BLaER1 treated with 17β-estradiol and CSF1 and Interleukin-3, amounts not matched to agents 10 nM and 100 nM (cell line): ENCODE data around the gene EVL.

Experiments
- H3K27ac ChIP-seq, 11 experiments: shearing (Covaris generic); formaldehyde crosslinking; 2 replicates each; pipeline ENCODE4 v1.8.1; 2022
- H3K27me3 ChIP-seq, 11 experiments: shearing (Covaris generic); formaldehyde crosslinking; 2 replicates each; pipeline ENCODE4 v1.8.1; 2022
- H3K36me3 ChIP-seq, 11 experiments: shearing (Covaris generic); formaldehyde crosslinking; 2 replicates each; pipeline ENCODE4 v1.8.1; 2022
- H3K4me1 ChIP-seq, 10 experiments: shearing (Covaris generic); formaldehyde crosslinking; 2 replicates each; pipeline ENCODE4 v1.8.1; 2022
- H3K4me2 ChIP-seq, 11 experiments: shearing (Covaris generic); formaldehyde crosslinking; 2 replicates each; pipeline ENCODE4 v1.8.1; 2022
- H3K4me3 ChIP-seq, 10 experiments: shearing (Covaris generic); formaldehyde crosslinking; 2 replicates each; pipeline ENCODE4 v1.8.1; 2022
- H3K9ac ChIP-seq, 11 experiments: shearing (Covaris generic); formaldehyde crosslinking; 2 replicates each; pipeline ENCODE4 v1.8.1; 2022
- H3K9me3 ChIP-seq, 11 experiments: shearing (Covaris generic); formaldehyde crosslinking; replicated peaks in 1 of 11; 2 replicates each; pipeline ENCODE4 v1.8.1; 2022
- H4K20me1 ChIP-seq, 11 experiments: shearing (Covaris generic); formaldehyde crosslinking; 2 replicates each; pipeline ENCODE4 v1.8.1; 2022
- Cebpa-rat ChIP-seq, 11 experiments: shearing (Covaris generic); IDR thresholded peaks; 2 replicates each; pipeline ENCODE4 v1.8.1; 2022

The EVL gene

GRCh38 chr14:100116134-100116533 lies 50.9 kb downstream of the EVL start:
- H4K20me1 ChIP-seq, result peaks cover 7 to 99% (median 48%) of the 10 kb centered on the region in 11 experiments; a peak in 18 of 22 replicates
- H3K27me3 ChIP-seq, result no peaks in the 10 kb centered on the region
- no peak overlapping the region for H3K4me2 ChIP-seq
- H3K4me3 ChIP-seq, result no peak overlapping the region
- no peaks in the 10 kb centered on the region for H3K9me3 ChIP-seq
- TF ChIP-seq Cebpa-rat (IDR thresholded peaks at IDR 0.05), result no peak
- H3K27ac ChIP-seq, result no peak overlapping the region
- peaks cover 64 to 100% (median 95%) of the 10 kb centered on the region in 11 experiments for H3K36me3 ChIP-seq
- no peak overlapping the region for H3K9ac ChIP-seq
- H3K4me1 ChIP-seq, result peaks cover 0 to 5% (median 0%) of the 10 kb centered on the region in 10 experiments; a peak in 7 of 20 replicates

GRCh38 chr14:100117026-100117425 lies 51.8 kb downstream of the EVL start:
- peaks cover 0 to 14% (median 4%) of the 10 kb centered on the region in 10 experiments; a peak in 8 of 20 replicates for H3K4me1 ChIP-seq
- H4K20me1 ChIP-seq, result peaks cover 15 to 100% (median 51%) of the 10 kb centered on the region in 11 experiments; a peak in 18 of 22 replicates
- TF ChIP-seq Cebpa-rat (IDR thresholded peaks at IDR 0.05), result no peak
- H3K4me2 ChIP-seq, result no peak overlapping the region
- peaks cover 66 to 100% (median 97%) of the 10 kb centered on the region in 11 experiments for H3K36me3 ChIP-seq
- H3K27me3 ChIP-seq, result no peaks in the 10 kb centered on the region
- no peak overlapping the region for H3K27ac ChIP-seq
- no peak overlapping the region for H3K9ac ChIP-seq
- no peak overlapping the region for H3K4me3 ChIP-seq
- H3K9me3 ChIP-seq, result no peaks in the 10 kb centered on the region

GRCh38 chr14:100117633-100118395 lies 52.6 kb downstream of the EVL start:
- Histone ChIP-seq H3K4me3 (no peak overlapping the region), H4K20me1 (peaks cover 17 to 100% (median 53%) of the 10 kb centered on the region in 11 experiments; a peak in 18 of 22 replicates), H3K4me2 (no peak overlapping the region), H3K9ac (no peak overlapping the region), H3K36me3 (peaks cover 65 to 100% (median 95%) of the 10 kb centered on the region in 11 experiments), H3K27ac (no peak overlapping the region), H3K4me1 (peaks cover 0 to 22% (median 4%) of the 10 kb centered on the region in 10 experiments; a peak in 8 of 20 replicates), H3K9me3 (no peaks in the 10 kb centered on the region), H3K27me3 (no peaks in the 10 kb centered on the region)
- no peak for TF ChIP-seq Cebpa-rat (IDR thresholded peaks at IDR 0.05)

DNA sequence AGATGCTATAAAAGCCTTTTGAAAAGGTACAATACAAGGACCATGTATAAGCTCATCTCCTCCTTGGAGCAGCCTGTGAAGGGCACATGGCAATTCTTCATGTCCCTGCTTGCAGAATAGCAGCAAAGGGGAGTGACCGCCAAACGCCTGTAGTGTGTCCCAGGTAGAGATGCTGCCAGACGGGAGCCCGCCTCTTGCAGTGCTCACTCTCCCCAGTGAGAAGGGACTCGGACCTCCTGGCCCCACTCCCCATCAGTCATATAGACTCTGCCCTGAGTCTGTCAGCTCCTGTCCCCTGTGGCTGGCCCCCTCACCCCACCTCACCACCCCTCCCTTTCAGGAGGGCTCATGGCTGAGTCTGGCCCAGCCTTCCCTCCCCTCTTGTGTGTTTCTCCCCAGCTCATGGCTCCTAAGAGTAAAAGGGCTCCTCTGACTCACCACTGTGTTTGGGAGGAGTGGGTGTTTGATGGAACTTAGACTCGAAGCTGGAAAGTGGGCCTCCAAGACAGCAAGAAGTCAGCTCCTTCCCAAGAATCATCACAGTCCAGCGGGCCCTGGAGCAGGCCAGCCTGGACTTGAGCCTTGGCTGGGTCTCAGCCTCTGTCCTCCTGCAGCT lies 53.3 kb downstream of the EVL start:
- Histone ChIP-seq H3K9me3 (no peaks in the 10 kb centered on the region), H3K4me3 (no peak overlapping the region), H3K36me3 (peaks cover 70 to 100% (median 96%) of the 10 kb centered on the region in 11 experiments), H4K20me1 (peaks cover 17 to 100% (median 59%) of the 10 kb centered on the region in 11 experiments; a peak in 18 of 22 replicates), H3K9ac (0 out of 22 replicates have a peak overlapping the region, but pooled peaks of 1 of the 11 experiments have one; percentile 5), H3K27me3 (no peaks in the 10 kb centered on the region), H3K4me2 (no peak overlapping the region), H3K4me1 (peaks cover 0 to 22% (median 4%) of the 10 kb centered on the region in 10 experiments; a peak in 8 of 20 replicates), H3K27ac (no peak overlapping the region)
- no peak for TF ChIP-seq Cebpa-rat (IDR thresholded peaks at IDR 0.05)

GRCh38 chr14:100119251-100119650 lies 54.0 kb downstream of the EVL start:
- no peak overlapping the region for H3K9ac ChIP-seq
- no peak for TF ChIP-seq Cebpa-rat (IDR thresholded peaks at IDR 0.05)

DNA sequence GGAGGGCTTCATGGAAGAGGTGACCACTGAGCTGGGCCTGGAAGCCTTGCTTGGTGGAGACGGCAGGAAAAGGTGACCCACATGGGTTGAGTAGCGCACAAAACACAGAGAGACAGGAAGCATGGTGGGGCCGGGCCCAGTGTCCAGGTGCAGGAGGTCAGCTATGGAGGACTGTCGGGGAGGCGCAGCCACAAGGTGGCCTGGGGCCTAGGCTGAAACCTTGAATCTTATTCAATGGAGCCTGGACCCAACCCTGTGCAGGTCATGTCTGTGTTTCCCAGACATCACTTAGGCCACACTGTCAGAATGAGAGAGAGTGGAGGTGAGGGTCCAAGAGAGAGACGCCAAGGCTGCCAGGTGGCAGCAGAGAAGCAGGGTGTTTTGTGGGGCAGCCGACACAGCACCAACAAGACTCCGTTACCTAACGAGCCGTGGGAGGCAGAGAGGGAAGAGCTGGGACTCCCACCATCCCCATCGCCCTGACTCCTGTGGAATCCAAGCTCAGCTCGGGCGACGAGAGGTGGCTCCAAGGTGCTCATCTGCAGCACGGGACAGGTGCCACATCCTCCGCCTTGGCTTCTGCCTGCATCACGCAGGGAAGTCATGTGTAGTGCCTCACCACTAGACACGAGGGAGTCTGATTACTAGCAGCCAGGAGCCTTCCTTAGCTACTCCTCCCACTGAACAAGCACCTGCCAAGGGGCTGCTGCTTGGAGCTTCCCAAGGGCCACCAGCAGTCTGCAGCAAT lies 55.5 kb downstream of the EVL start:
- TF ChIP-seq Cebpa-rat (IDR thresholded peaks at IDR 0.05), result no peak
- no peak overlapping the region for H3K4me3 ChIP-seq
- H3K4me1 ChIP-seq, result peaks cover 0 to 32% (median 4%) of the 10 kb centered on the region in 10 experiments; a peak in 8 of 20 replicates
- H3K27ac ChIP-seq, result no peak overlapping the region; a peak in 1 of 22 replicates
- H3K27me3 ChIP-seq, result no peaks in the 10 kb centered on the region
- H4K20me1 ChIP-seq, result peaks cover 17 to 92% (median 48%) of the 10 kb centered on the region in 11 experiments; a peak in 17 of 22 replicates
- peaks cover 73 to 100% (median 95%) of the 10 kb centered on the region in 11 experiments for H3K36me3 ChIP-seq
- H3K4me2 ChIP-seq, result peak overlapping the region in 1 of 11 experiments; percentile 14; a peak in 1 of 22 replicates
- peak overlapping the region in 2 of 11 experiments; percentile 2 to 31; a peak in 2 of 22 replicates for H3K9ac ChIP-seq
- H3K9me3 ChIP-seq, result no peaks in the 10 kb centered on the region

More at GRCh38 chr14:100119251-100119650, 54.0 kb downstream of the EVL start:
- Histone ChIP-seq H3K27ac (no peak overlapping the region), H3K36me3 (peaks cover 74 to 100% (median 96%) of the 10 kb centered on the region in 11 experiments), H3K27me3 (no peaks in the 10 kb centered on the region), H3K4me2 (no peak overlapping the region), H3K9me3 (no peaks in the 10 kb centered on the region), H3K4me1 (peaks cover 0 to 22% (median 4%) of the 10 kb centered on the region in 10 experiments; a peak in 8 of 20 replicates), H4K20me1 (peaks cover 17 to 100% (median 59%) of the 10 kb centered on the region in 11 experiments; a peak in 18 of 22 replicates), H3K4me3 (no peak overlapping the region)

GRCh38 chr14:100121643-100122480 lies 56.6 kb downstream of the EVL start:
- TF ChIP-seq Cebpa-rat (IDR thresholded peaks at IDR 0.05), result no peak

More at GRCh38 chr14:100121643-100122480, 56.6 kb downstream of the EVL start:
- Histone ChIP-seq H4K20me1 (peaks cover 17 to 92% (median 46%) of the 10 kb centered on the region in 11 experiments; a peak in 16 of 22 replicates), H3K9me3 (no peaks in the 10 kb centered on the region), H3K36me3 (peaks cover 74 to 100% (median 95%) of the 10 kb centered on the region in 11 experiments), H3K27me3 (no peaks in the 10 kb centered on the region), H3K9ac (peak overlapping the region in 1 of 11 experiments; percentile 5; a peak in 3 of 22 replicates), H3K4me3 (no peak overlapping the region), H3K4me2 (peak overlapping the region in 2 of 11 experiments; percentile 14 to 28; a peak in 1 of 22 replicates), H3K27ac (peak overlapping the region in 4 of 11 experiments; percentile 4 to 43 (median 22); a peak in 4 of 22 replicates), H3K4me1 (peaks cover 0 to 33% (median 4%) of the 10 kb centered on the region in 10 experiments; a peak in 9 of 20 replicates)
